NCI-H1930 (cell line): ENCODE measurements around the gene KCP.

ENCODE experiments used
- DNase-seq, 2 experiments: peaks; one replicate each; lab custom pipeline; 2025; lab: John Stamatoyannopoulos, UW

Gene KCP

DNA sequence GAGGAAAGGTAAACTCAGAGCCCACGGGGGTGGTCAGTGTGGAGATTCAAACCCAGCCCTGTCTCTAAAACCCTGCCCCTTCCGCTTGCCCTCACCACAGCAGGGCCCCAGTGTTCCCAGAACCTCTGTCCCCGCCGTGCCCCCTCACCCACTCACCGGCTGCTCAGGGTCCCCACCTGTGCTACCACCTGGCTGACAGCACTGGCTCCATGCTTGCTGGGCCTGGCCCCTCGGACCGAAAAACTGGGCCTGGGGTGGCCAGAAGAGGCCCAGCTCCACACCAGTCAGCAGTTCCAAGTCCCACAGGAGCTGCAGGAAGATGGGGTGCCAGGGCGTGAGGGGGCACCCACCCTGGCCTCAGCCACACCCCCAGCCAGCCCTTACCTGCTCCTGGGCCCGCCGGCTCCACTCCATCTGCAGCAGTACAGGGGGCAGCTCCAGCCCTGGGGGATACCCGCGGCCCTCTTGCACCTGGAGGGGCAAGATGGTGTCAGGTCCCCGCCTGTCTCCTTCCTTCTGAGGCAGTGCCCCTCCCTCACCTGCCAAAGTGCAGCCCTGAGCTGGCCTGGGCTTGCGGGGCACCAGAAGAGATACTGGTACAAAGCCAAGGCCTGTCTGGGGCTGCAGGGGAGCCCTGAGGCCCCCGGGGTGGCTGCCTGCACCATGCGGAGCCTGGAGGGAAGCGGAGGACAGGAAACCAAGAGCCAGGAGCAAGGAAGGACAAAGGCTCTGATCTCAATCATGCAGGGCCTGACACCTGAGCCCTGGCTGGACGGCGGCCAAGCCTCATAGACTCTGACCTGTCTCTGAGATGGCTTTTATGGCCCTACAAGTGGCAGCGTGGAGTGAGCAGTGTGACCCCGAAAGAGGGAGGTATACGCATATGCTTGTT is 36.1 kb downstream of the KCP start:
- no peak for DNase-seq

GRCh38 chr7:128873234-128873633 is 37.3 kb downstream of the KCP start:
- no peak for DNase-seq

DNA sequence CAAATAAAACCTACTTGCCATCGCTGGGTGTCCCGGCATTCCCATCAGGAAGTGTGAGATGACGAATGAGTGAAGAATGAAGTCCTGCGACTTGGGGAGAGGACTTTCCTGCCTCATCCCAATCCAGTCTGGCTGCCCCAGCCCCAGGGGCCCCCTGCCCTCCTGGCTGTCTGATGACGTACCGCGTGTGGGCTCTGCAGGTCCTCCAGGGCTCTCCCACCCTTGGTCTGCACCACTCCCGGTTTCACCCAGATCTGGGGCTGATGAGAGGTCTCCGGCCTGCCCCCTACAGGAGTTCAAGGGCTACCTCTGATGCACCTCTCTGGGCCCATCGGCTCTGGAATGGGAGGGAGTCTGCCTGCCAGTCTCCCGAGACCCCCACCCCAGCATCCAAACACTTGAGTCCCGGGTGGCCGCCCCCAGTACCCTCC is 38.1 kb downstream of the KCP start:
- DNase-seq, result peak in 1 of 2 experiments; percentile 24

GRCh38 chr7:128871050-128871449 is 39.5 kb downstream of the KCP start:
- no peak for DNase-seq

- DNase-seq, result peak in 1 of 2 experiments; percentile 49
Observed at GRCh38 chr7:128869944-128870285, 40.6 kb downstream of the KCP start.

GRCh38 chr7:128869138-128869943 is 41.2 kb downstream of the KCP start:
- DNase-seq, result peak; percentile 67 to 72

DNA sequence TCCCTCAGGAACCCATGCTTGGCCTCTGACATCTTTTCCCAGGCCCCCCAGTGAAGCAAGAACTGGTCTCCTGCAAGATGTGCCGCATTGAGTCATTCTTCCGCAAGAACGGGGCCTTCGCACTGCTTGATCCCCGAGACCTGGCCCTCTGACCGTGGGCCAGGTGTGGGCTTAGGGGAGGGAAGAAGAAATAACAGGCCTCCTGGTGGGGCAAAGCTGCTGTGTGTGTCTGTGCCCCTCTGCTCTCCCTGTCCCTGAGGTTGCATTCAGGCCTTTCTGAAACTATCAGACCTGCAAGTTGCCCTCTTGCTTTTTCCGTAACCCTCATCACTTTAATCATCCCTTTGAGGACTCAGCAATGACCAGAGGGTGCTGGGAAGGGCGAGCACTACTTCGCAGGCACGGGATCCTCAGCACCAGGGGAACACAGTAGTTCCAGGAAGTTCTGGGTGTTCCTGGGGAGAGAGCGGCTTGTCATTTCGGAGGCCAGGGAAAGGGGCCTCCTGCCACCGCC is 41.8 kb downstream of the KCP start:
- DNase-seq, result peak in 1 of 2 experiments; percentile 26

DNA sequence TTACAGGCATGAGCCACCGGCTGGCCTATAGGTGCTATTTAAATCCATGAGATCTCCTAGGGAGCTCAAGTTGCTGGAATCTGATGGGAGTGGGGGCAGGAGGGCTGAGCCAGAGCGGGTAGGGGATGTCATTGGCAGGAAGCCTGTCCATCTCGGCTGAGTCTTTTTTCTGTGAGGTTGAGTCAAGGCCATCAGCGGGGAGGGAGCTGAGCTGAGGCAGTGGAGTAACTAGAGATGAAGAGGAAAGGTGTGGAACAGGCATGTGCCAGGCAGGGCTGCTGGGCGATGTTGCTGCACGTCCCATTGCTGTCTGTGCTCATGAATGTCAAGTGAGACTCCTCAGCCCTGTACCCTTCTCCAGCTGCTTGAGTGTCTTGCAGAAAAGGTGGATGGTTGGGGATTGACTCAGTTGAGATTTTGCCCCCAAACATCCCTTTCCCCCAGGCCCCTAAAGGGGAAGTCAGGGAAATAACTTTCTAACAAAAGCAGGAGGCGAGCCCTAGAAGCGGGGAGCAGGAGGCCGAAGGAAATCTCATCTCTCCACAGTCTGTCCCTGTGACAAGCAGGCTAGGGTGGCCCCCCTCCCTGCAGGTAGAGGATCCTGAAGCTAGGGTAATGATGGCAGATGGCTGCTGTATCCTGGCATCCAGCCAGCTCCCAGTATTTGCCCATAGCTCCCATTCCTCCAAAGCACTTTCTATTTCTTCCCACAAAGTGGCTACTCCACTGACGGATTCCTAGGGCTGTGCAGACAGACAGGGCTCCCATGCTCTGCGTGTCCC is 42.5 kb downstream of the KCP start:
- DNase-seq, result no peak

GRCh38 chr7:128867241-128867640 is 43.3 kb downstream of the KCP start:
- no peak for DNase-seq

GRCh38 chr7:128865996-128866877 is 44.3 kb downstream of the KCP start:
- no peak for DNase-seq

DNA sequence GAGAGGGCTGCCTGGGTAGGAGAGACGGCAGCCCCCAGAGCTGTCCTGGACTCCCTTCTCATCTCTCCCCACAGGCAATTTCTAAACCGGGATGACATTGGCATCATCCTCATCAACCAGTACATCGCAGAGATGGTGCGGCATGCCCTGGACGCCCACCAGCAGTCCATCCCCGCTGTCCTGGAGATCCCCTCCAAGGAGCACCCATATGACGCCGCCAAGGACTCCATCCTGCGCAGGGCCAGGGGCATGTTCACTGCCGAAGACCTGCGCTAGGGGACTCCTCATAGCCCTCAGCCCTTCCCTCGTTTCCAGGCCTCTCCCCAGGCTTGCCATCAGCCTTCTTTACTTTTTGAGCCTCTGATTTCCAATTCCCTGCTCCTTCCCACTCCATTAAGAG is 45.2 kb downstream of the KCP start:
- no peak for DNase-seq

GRCh38 chr7:128863433-128863989 is 47.0 kb downstream of the KCP start:
- DNase-seq, result peak in 1 of 2 experiments; percentile 16

DNA sequence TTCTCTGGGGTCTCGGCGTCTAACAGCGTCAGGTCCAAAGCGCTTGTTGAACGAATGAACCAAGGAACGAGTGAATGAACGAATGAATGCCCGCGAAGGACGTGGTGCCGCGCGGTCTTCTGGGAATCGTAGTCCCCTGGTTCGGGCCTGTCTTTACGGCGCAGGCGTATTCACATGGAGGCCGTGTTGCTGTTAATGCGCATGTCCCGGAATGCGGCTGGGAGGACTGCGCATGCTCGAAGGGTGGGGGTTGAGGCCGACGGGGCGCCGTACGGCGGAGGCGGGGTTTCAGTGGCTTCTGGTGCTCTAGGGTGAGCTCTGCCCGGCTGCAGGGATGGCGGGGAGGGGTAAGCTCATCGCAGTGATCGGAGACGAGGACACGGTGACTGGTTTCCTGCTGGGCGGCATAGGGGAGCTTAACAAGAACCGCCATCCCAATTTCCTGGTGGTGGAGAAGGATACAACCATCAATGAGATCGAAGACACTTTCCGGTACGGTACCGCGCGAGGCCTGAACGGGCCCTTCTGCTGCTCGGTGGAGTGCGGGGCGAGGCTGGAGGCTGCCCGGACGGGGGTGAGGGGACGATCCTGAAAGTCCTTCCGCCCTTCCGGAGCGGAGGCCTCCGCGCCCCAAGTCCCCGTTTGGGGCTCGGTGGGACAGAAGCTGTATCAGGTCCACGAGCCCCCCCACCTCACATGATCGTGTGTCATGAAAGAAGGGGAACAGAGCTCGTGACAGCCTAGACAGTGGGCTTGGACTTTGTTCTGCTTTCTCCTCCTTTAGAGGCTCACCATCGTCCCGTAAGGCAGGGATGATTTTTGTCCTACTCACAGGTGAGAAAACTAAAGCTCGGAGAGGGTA is 47.7 kb downstream of the KCP start, which contains the start of gene ATP6V1F:
ATP6V1F (plus strand) TSS at position 286 of the 862 bp plus-strand sequence; CDS start at position 335, 49 bp downstream.
- DNase-seq, result peak; percentile 97 to 98

GRCh38 chr7:128861957-128862570 is 48.4 kb downstream of the KCP start:
- DNase-seq, result no peak

- DNase-seq, result no peak
Observed at GRCh38 chr7:128860158-128861073, 50.1 kb downstream of the KCP start.

- no peak for DNase-seq
Observed at GRCh38 chr7:128859232-128860157, 51.0 kb downstream of the KCP start.
